Measurements from ENCODE around the gene RSPH1. TPM values are rescaled to one million over a fixed set of nuclear protein-coding genes. Genes with fewer than 3 reads are reported as not detected.
A peak's percentile ranks its signal among the peaks of the same experiment; 100 is the strongest.

RSPH1 gene
- total RNA-seq, result not detected in 2 replicates
- polyA plus RNA-seq (2012), result 0.05 TPM

- peak; percentile 65 for DNase-seq (ENCODE audit: low read depth)
Observed at GRCh38 chr21:42496120-42496838, at the start of gene RSPH1. RSPH1 (minus strand) TSS chr21:42496224; CDS start chr21:42496186, 38 bp downstream.

DNA sequence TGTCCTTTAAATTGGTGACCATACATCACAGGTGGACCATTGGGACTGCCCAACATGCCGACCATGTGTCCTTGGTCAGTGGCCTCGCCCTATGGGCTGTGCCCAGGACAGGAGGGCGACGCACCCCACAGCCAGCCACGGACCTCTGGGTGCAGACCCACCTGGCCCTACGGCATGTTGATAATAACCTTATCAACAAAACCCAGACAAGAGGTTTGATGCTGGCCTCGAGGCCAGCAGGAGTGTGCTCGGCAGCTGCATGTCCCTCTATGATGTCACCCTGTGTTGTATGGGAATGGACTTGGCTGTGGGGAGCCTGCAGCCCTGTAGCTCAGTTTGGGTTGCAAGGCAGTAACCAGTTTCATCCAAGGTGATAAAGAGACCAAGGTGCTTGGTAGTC lies 49.7 kb upstream of the RSPH1 start:
- DNase-seq (ENCODE audit: low read depth), result no peak

DNA sequence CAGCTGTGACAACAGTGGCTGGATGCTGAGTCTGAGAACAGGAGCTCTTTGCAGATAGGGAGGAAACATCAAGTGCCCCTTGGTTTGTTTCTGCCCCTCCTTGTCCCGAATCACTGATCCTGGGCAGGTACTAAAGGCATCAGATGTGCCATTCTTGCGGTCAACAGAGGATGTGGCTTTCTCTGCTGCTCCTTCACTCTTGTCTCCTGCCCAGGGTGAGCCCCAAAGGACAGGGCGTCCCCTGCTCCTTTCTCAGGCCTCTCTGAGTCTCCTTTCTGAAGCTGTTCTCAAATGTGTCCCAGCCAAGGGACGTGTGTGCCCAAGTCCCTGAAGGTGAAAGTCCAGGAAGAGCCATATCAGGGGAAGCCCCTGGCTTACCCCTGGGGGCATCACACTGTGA lies 49.3 kb upstream of the RSPH1 start:
- DNase-seq (ENCODE audit: low read depth), result no peak

- DNase-seq (ENCODE audit: low read depth), result no peak
Observed at GRCh38 chr21:42544544-42544943, 48.5 kb upstream of the RSPH1 start.

DNA sequence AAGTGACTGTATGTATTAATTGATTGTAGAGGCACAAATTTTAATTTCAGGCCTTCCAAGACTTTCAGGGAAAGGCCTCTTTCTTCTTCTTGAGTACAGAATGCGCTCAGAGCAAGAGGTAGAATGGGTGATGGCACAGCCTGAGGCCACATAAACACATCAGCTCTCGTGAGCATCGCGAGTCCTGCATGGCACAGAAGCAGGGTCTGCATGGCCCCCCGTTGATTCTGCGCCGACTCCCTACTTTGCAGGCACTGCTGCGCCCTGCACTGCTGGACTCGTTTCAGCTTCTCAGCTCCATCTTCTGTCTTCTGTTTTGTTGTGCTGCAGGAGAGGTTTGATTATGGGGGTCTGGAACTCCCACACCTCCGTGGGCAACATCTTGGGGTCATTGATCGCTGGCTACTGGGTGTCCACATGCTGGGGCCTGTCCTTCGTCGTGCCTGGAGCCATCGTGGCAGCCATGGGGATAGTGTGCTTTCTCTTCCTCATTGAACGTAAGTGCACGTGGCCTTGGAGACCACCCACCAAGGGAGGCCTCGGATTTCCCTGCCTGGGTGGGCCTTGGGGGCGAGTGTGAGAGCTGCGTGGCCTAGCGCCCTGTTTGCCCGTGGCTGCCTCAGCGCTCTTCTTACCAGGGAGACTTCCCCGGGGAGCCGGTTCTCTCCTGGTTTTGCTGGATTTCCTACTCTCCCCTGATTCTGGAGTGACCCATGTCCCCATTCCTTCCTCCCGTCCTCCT lies 47.3 kb upstream of the RSPH1 start:
- no peak for DNase-seq (ENCODE audit: low read depth)

GRCh38 chr21:42542596-42542995 lies 46.6 kb upstream of the RSPH1 start:
- DNase-seq (ENCODE audit: low read depth), result no peak

DNA sequence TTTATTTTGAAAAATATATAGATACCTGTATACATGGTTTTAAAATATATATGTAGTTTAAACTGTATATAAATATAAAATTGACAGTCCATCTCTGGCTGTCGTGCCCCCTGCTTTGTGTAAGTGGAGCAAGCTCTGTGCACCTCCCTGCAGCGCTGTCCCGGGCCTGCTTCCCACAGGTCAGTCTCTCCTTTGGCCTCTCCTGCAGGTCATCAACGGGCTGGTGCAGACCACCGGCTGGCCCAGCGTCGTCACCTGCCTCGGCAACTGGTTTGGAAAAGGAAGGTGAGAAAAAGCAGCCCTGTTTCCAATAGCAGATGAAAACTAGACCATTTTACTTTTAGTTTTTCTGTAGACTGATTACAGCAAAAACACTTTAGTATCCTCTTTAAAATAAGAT lies 46.2 kb upstream of the RSPH1 start:
- DNase-seq (ENCODE audit: low read depth), result no peak

DNA sequence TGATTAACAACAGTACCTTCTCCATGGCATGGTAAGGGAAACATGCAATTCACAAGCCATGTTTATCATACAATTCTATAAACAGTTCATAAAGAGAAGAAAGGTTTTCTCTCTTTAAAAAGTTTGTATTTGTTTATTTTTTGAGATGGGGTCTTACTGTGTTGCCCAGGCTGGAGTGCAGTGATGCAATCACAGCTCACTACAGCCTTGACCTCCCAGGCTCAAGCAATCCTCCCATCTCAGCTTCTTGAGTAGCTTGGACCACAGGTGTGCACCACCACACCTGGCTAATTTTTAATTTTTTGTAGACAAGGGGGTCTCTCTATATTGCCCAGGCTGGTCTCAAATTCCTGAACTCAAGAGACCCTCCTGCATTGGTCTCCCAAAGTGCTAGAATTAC lies 45.6 kb upstream of the RSPH1 start:
- no peak for DNase-seq (ENCODE audit: low read depth)

DNA sequence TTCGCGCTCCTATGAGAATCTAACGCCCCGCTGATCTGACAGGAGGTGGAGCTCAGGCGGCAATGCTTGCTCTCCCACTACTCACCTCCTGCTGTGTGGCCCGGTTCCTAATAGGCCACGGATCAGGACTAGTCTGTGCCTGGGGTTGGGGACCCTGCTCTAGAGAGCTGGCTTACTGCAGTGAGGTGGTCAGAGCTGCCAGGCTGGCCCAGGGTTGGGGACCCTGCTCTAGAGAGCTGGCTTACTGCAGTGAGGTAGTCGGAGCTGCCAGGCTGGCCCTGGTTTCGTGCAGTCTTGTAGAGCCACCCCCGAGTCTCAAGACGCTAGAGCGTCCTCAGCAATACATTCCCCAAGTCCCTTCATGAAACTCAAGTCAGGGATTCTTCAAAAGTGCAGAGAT lies 45.1 kb upstream of the RSPH1 start:
- no peak for DNase-seq (ENCODE audit: low read depth)

- no peak for DNase-seq (ENCODE audit: low read depth)
Observed at GRCh38 chr21:42540396-42540795, 44.4 kb upstream of the RSPH1 start.

DNA sequence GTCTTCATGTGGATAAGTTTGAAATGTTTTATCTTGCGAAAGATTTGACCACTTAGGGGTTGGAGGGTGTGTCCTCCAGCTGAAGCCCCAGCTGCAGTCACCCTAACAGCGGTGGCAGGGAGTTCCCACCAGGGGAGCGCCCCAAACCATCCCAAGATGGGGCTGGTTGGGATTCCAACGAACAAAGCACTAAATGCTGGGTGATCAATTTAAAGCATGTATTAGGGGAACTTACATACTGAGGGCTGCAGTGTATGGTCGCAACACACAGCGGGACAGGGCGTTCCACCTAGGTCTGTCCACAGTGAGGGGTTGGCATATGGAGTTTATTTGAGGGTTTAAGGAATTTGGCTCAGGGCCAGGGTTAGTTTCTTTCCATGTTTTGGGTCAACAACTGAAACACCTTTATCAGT lies 43.9 kb upstream of the RSPH1 start:
- DNase-seq (ENCODE audit: low read depth), result no peak

GRCh38 chr21:42539342-42539741 lies 43.3 kb upstream of the RSPH1 start:
- no peak for DNase-seq (ENCODE audit: low read depth)

DNA sequence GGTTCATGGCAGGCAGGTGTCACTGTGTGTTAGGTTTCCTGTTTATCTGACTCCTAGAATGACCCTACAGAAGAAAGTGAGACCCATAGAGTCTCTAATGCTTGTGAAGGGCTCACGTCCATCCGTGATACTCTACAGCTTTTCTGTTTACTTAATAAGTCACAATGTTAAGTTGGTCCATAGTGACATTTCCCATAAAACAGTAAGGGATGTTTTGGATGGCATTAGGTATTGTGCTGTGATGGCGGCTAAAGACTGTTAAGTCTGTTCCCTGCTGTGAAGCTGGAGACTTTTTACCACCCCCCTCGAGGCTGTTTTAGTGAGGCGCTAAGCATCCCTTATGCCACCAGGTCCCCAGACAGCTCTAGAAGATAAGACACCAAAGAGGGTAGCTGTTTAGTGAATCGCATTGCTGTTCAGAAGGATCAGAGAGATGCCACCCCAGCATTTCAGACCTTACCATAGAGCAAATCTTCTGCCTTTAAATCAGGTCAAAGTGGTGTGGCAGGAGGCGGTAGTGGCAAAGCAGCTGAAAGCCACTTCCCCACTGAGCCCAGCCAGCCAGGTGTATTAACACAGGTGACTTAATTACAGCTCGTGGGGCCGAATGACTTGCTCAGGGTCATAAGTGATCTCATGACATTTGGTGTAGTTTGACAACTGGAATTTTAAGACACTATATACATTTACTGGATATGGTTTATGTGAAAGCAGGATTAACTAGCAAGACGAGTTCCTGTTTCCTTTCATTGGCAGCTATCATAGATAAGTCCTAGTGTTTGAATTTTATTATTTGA lies 42.7 kb upstream of the RSPH1 start:
- DNase-seq (ENCODE audit: low read depth), result no peak

DNA sequence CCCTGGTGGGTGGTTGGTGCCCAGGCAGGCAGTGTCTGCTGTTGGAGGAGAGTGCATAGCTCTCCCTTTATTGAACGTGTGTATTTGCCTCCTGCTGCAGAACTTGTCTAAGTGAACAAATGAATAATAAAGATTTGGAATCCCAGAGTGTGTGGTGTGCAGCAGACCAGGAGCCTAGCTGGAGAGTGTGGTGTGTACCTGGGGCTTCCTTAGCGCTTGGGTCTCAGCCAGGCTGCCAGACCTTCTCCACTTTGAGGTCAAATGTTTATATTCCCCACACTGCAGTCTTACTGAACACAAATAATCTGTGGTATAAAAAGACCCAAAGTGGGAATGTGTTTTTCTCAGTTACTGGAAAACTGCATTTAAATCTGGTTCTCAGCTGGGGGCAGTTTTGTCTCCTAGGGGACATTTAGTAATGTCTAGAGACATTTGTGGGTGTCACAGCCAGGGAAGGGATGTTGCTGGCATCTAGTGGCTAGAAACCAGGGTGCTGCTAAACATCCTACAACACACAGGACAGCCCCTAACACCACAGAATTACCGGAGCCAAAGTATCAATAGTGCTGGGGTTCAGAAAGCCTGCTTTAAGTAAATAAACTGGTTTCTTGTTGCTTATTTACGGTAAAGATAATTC lies 41.2 kb upstream of the RSPH1 start:
- no peak for DNase-seq (ENCODE audit: low read depth)

GRCh38 chr21:42536601-42537000 lies 40.6 kb upstream of the RSPH1 start:
- no peak for DNase-seq (ENCODE audit: low read depth)

GRCh38 chr21:42535602-42536171 lies 39.7 kb upstream of the RSPH1 start:
- no peak for DNase-seq (ENCODE audit: low read depth)

- no peak for DNase-seq (ENCODE audit: low read depth)
Observed at GRCh38 chr21:42534421-42535378, 38.7 kb upstream of the RSPH1 start.

DNA sequence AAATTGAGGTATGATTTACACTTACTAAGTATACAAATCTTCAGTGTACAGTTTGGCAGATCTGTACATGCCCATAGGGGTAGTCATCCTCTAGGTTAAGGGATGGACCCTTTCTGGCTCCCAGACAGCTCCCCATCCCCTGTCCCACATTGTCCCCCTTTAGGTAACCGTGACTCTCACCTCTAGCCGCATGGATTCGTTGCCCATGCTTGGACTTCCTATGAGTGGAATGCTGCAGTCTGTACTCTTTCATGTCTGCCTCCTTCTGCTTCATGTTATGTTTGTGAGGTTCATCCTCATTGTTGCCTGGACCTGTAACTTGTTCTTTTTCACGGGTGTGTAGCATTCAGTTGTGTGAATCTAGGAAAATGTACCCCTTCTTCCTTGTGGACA lies 37.9 kb upstream of the RSPH1 start:
- no peak for DNase-seq (ENCODE audit: low read depth)

- DNase-seq (ENCODE audit: low read depth), result no peak
Observed at GRCh38 chr21:42533306-42533962, 37.4 kb upstream of the RSPH1 start.
